IPS-20b (cell line): ENCODE data around the gene ENPEP.

Experiments
- H3K27ac ChIP-seq: one replicate; pipeline ENCODE4 v1.5.1; 2013; ENCODE audit warnings: low read length
- H3K27me3 ChIP-seq: 2 replicates; pipeline ENCODE4 v1.6.1; 2013; ENCODE audit warnings: mild to moderate bottlenecking, low read length, inconsistent platforms; ENCODE audit not compliant: insufficient read depth
- H3K36me3 ChIP-seq: 2 replicates; pipeline ENCODE4 v1.6.1; 2013; ENCODE audit warnings: low read depth, mild to moderate bottlenecking, inconsistent platforms, low read length, moderate library complexity; ENCODE audit not compliant: insufficient read depth
- H3K4me1 ChIP-seq: 2 replicates; pipeline ENCODE4 v1.6.1; 2013; ENCODE audit warnings: mild to moderate bottlenecking, control low read depth, inconsistent platforms, low read length, moderate library complexity; ENCODE audit not compliant: insufficient read depth
- H3K4me3 ChIP-seq: 2 replicates; pipeline ENCODE4 v1.5.1; 2013; ENCODE audit warnings: mild to moderate bottlenecking, low read length, inconsistent platforms
- H3K9ac ChIP-seq: 2 replicates; pipeline ENCODE4 v1.6.1; 2013; ENCODE audit warnings: low read depth, mild to moderate bottlenecking, inconsistent platforms, low read length, moderate library complexity
- H3K9me3 ChIP-seq: 2 replicates; pipeline ENCODE4 v1.6.1; 2013; ENCODE audit warnings: mild to moderate bottlenecking, low read depth, low read length, inconsistent platforms; ENCODE audit not compliant: insufficient read depth

Gene ENPEP

GRCh38 chr4:110508827-110509710 lies 33.1 kb downstream of the ENPEP start:
- H3K9me3 ChIP-seq, result no peaks in the 10 kb centered on the region
- no peaks in the 10 kb centered on the region for H3K27me3 ChIP-seq
- H3K36me3 ChIP-seq, result no peaks in the 10 kb centered on the region
- H3K9ac ChIP-seq, result no peak overlapping the region
- no peak overlapping the region for H3K27ac ChIP-seq
- no peak overlapping the region for H3K4me3 ChIP-seq
- H3K4me1 ChIP-seq, result no peaks in the 10 kb centered on the region

- no peaks in the 10 kb centered on the region for H3K4me1 ChIP-seq
- no peak overlapping the region for H3K27ac ChIP-seq
These were observed 34.3 kb downstream of the ENPEP start for GRCh38 chr4:110510277-110510676.

GRCh38 chr4:110510955-110511544 lies 35.1 kb downstream of the ENPEP start:
- Histone ChIP-seq H3K9ac (no peak overlapping the region), H3K27me3 (no peaks in the 10 kb centered on the region), H3K4me3 (no peak overlapping the region), H3K36me3 (no peaks in the 10 kb centered on the region), H3K9me3 (no peaks in the 10 kb centered on the region), H3K27ac (no peak overlapping the region), H3K4me1 (no peaks in the 10 kb centered on the region)

More at GRCh38 chr4:110510277-110510676, 34.3 kb downstream of the ENPEP start:
- Histone ChIP-seq H3K36me3 (no peaks in the 10 kb centered on the region), H3K9me3 (no peaks in the 10 kb centered on the region), H3K27me3 (no peaks in the 10 kb centered on the region), H3K9ac (no peak overlapping the region), H3K4me3 (no peak overlapping the region)

- Histone ChIP-seq H3K27ac (no peak overlapping the region), H3K4me3 (no peak overlapping the region), H3K36me3 (no peaks in the 10 kb centered on the region)
These were observed 36.9 kb downstream of the ENPEP start for GRCh38 chr4:110512901-110513300.

GRCh38 chr4:110514889-110515479 lies 39.0 kb downstream of the ENPEP start:
- Histone ChIP-seq H3K9me3 (no peaks in the 10 kb centered on the region), H3K9ac (no peak overlapping the region), H3K4me3 (no peak overlapping the region), H3K4me1 (no peaks in the 10 kb centered on the region), H3K27me3 (no peaks in the 10 kb centered on the region), H3K27ac (no peak overlapping the region), H3K36me3 (no peaks in the 10 kb centered on the region)

More at GRCh38 chr4:110512901-110513300, 36.9 kb downstream of the ENPEP start:
- no peak overlapping the region for H3K9ac ChIP-seq
- no peaks in the 10 kb centered on the region for H3K9me3 ChIP-seq
- H3K27me3 ChIP-seq, result no peaks in the 10 kb centered on the region
- H3K4me1 ChIP-seq, result no peaks in the 10 kb centered on the region

GRCh38 chr4:110515676-110516075 lies 39.7 kb downstream of the ENPEP start:
- Histone ChIP-seq H3K27ac (no peak overlapping the region), H3K9ac (no peak overlapping the region), H3K9me3 (no peaks in the 10 kb centered on the region), H3K4me1 (no peaks in the 10 kb centered on the region), H3K36me3 (no peaks in the 10 kb centered on the region), H3K27me3 (no peaks in the 10 kb centered on the region), H3K4me3 (no peak overlapping the region)

- no peak overlapping the region for H3K9ac ChIP-seq
- no peaks in the 10 kb centered on the region for H3K36me3 ChIP-seq
- H3K9me3 ChIP-seq, result no peaks in the 10 kb centered on the region
- H3K4me1 ChIP-seq, result no peaks in the 10 kb centered on the region
- H3K27ac ChIP-seq, result no peak overlapping the region
- no peaks in the 10 kb centered on the region for H3K27me3 ChIP-seq
- H3K4me3 ChIP-seq, result no peak overlapping the region
These were observed 40.4 kb downstream of the ENPEP start for GRCh38 chr4:110516106-110516922.

- Histone ChIP-seq H3K9me3 (no peaks in the 10 kb centered on the region), H3K9ac (no peak overlapping the region), H3K27ac (no peak overlapping the region), H3K4me3 (no peak overlapping the region), H3K4me1 (no peaks in the 10 kb centered on the region), H3K27me3 (no peaks in the 10 kb centered on the region), H3K36me3 (no peaks in the 10 kb centered on the region)
These were observed 43.0 kb downstream of the ENPEP start for GRCh38 chr4:110518889-110519490.

GRCh38 chr4:110520886-110521285 lies 44.9 kb downstream of the ENPEP start:
- Histone ChIP-seq H3K27ac (no peak overlapping the region), H3K9me3 (no peaks in the 10 kb centered on the region), H3K36me3 (no peaks in the 10 kb centered on the region), H3K4me3 (no peak overlapping the region), H3K27me3 (no peaks in the 10 kb centered on the region), H3K4me1 (no peaks in the 10 kb centered on the region), H3K9ac (no peak overlapping the region)

GRCh38 chr4:110526589-110526988 lies 50.6 kb downstream of the ENPEP start:
- H3K36me3 ChIP-seq, result no peaks in the 10 kb centered on the region
- no peak overlapping the region for H3K4me3 ChIP-seq
- H3K4me1 ChIP-seq, result no peaks in the 10 kb centered on the region
- no peaks in the 10 kb centered on the region for H3K9me3 ChIP-seq
- H3K9ac ChIP-seq, result no peak overlapping the region
- no peak overlapping the region for H3K27ac ChIP-seq
- H3K27me3 ChIP-seq, result no peaks in the 10 kb centered on the region

GRCh38 chr4:110527156-110527555 lies 51.2 kb downstream of the ENPEP start:
- Histone ChIP-seq H3K9ac (no peak overlapping the region), H3K27ac (no peak overlapping the region)

More at GRCh38 chr4:110527156-110527555, 51.2 kb downstream of the ENPEP start:
- Histone ChIP-seq H3K27me3 (no peaks in the 10 kb centered on the region), H3K4me3 (no peak overlapping the region), H3K36me3 (no peaks in the 10 kb centered on the region), H3K9me3 (no peaks in the 10 kb centered on the region), H3K4me1 (no peaks in the 10 kb centered on the region)
